HG03439 (cell line): ENCODE measurements around the gene RNF182.
"Not testable (repeated sequence)": the region's sequence is repeated elsewhere in the genome, so short reads cannot be mapped to it uniquely, and the experiment has no call there.

Experiments used
- ATAC-seq: cut with Tn5 transposase; IDR thresholded peaks from one replicate; pipeline ENCODE4 v1.9.1; 2021; ENCODE audit warnings: mild to moderate bottlenecking, moderate library complexity; ENCODE audit not compliant: unreplicated experiment

The RNF182 gene, protein sequence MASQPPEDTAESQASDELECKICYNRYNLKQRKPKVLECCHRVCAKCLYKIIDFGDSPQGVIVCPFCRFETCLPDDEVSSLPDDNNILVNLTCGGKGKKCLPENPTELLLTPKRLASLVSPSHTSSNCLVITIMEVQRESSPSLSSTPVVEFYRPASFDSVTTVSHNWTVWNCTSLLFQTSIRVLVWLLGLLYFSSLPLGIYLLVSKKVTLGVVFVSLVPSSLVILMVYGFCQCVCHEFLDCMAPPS

DNA sequence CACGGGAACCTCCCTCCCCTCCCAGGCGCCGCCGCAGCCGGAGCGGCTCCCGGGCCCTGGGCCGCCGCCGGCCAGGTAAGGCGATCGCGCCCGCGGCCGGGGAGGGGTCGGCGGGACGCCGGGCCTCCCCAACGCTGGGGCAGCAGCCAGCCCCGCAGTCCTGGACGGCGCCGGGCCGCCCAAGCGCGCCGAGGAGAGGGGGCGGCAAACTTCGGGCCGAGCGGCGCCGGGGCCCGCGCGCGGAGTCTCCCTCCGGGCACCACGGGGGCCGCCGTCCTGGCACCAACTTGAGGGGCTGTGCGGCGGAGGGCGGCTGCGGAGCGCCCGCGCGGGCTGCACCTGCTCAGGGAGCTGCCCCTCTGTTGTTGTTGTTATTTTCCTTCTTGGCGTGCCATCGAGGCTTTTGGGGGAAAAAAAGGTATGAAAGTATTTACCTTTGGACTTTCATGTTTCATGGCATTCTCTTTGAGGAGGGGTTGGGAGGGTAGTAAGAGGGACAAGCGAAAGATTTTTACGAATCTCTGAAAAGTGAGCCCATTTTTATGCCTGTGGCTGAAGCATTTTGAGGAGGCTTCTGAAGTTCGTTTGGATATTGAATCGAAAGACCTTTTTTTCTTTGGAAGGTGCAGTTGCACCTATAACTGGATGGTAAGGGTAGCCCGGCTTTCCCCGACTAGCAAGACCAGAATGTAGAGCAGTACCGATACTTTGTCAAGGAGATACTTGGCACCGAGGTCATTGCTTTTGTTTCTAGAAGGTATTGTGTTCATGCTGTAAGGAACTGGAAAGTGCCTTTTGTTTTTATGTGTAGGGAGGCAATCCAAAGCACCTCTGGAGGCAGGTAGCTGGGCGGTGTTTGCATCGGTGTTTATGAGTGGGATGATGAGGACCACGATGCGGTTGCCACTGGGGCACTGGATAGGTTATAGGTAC lies at the start of gene RNF182:
TSS of gene RNF182 (plus strand) at position 4 of the 933 bp plus-strand sequence. CDS start 52,168 bp downstream, outside the sequence.
- no peak for ATAC-seq

DNA sequence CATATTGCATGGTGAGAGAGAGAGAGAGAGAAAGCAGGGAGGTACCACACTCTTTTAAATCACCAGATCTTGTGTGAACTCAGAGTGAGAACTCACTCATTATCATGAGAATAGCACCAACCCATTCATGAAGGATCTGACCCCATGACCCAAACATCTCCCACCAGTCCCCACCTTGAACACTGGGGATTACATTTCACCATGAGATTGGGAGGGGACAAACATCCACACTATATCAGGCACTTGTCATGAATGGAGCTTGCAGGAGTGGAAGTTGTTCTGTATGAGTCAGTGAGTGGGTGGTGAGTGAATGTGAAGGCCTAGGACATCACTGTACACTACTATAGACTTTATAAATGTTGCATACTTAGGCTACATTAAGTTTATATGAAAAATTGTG lies 47.7 kb upstream of the RNF182 start:
- ATAC-seq: no peak

DNA sequence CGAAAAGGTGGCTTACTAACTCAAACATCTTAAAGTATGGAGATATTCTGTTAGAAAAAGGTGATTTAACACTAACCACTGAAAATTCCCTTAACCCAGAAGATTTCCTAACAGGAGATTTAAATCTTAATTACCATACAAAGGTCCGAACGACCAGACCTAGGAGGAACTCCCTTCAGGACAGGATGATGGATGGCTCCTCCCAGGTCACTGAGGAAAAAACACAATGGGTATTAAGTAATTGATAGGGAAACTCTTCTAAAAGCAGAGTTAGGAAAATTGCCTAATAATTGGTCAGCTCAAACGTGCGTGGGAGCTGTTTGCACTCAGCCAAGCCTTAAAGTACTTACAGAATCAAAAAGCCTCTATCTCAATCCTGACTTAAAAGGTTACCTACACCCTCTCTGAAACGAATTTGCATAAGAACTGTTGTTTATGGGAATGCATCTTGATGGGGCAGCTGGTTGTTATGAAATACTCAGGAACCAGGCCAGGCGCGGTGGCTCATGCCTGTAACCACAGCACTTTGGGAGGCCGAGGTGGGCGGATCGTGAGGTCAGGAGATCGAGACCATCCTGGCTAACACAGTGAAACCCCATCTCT lies 44.6 kb upstream of the RNF182 start:
- ATAC-seq: not testable (repeated sequence)

DNA sequence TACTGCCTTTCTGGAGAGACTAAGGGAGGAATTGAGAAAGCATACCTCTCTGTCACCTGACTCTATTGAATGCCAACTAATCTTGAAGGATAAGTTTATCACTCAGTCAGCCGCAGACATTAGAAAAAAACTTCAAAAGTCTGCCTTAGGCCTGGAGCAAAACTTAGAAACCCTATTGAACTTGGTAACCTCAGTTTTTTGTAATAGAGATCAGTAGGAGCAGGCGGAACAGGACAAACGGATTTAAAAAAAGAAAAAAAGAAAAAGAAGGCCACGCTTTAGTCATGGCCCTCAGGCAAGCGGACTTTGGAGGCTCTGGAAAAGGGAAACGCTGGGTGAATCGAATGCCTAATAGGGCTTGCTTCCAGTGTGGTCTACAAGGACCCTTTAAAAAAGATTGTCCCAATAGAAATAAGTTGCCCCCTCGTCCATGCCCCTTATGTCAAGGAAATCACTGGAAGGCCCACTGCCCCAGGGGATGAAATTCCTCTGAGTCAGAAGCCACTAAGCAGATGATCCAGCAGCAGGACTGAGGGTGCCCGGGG lies 43.1 kb upstream of the RNF182 start:
- no peak for ATAC-seq

DNA sequence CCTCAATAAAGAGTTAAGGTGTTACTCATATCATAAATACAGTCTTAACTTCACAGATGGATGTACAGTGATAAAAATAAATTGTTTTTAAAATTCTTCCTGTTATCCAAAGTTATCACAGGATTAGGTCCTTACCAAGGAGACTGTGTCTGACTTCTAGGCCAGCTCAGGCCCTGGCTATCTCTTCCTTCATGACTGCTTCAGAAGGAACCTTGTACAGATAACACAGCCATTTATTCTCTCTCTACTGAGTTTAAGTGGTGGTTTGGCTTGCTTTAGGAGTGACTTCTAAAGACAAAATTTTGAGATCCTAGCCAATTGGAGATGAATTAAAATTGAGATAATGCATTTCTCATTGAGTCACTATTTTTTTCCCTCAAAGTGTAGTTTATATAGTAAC lies 40.8 kb upstream of the RNF182 start:
- no peak for ATAC-seq

DNA sequence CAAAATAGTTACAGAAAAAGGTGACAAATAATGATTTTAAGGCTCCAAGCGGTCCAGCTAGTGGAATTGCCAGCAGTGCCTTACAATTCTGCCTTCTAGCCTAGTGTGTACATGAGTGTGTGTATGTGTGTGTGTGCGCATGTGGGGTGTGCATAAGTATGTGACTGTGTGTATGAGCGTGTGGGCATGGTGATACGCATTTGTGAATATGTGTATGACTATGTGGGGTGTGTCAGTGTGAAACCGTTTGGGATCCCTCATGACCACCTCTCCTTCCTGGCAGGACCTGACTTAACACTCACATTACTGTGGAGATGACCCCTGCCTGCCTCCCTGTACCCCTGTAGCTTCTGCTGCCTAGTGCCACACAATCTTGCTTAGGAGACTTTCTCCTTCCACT lies 40.4 kb upstream of the RNF182 start:
- ATAC-seq: no peak

DNA sequence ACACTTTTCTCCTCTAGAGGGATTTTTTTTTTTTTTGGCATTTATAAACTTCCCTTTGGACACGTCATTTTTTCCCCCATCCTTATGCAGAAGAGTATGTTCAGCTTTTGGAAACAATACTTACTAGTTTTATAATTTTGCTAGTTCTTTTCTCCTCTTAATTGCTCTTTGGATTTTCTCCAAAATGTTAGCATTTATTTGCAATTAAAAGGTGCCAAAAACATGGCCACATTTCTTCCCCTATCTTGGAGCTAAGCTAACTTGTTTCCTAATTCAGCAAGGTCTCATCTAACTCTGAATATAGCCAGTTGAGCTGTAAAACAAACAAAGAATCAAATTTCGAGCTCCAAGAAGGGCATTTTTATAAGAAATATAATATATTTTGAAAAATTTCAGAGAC lies 39.2 kb upstream of the RNF182 start:
- ATAC-seq: no peak

DNA sequence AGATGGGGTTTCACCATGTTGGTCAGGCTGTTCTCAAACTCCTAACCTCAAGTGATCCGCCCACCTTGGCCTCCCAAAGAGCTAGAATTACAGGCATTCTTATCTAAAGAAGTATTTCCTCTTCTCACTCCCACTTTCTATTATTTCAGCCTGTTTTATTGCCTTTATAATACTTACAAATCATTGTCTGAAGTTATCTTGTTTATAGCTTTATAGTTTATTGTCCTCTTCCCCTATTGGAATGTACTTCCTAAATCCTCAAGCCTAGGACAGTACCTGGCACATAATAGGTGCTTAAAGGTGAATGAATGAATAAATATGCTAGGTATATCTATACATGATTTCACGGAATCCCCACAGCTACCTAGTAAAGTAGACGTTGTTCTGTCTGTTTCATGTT lies 37.8 kb upstream of the RNF182 start:
- no peak for ATAC-seq

DNA sequence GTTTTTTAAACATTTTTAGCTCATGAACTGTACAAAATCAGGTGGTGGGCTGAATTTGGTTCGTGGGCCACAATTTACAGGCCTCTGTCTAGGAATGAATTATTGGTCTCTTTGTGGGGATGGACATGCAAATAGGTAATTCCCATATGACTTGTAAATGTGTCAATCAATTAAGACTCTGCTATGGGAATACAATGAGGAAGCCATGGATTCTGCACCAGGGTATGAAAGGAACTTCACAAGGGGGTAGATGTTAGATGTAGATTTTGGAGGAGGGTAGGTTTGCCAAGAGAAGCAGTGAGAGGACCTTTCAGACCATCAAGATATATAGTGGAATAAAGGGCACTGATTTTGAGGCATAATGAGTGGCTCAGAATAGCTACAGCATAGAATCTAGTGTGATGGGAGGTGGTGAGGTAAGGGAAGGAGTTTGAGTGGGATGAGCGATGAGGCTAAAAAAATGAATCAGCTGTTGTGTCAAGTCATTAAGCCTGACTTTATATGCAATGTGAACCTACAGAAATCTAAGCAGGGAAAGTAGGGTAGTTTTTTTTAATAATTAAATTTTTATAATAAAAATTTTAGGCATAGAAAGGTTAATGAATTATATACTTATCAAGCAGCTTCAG lies 32.6 kb upstream of the RNF182 start:
- no peak for ATAC-seq

DNA sequence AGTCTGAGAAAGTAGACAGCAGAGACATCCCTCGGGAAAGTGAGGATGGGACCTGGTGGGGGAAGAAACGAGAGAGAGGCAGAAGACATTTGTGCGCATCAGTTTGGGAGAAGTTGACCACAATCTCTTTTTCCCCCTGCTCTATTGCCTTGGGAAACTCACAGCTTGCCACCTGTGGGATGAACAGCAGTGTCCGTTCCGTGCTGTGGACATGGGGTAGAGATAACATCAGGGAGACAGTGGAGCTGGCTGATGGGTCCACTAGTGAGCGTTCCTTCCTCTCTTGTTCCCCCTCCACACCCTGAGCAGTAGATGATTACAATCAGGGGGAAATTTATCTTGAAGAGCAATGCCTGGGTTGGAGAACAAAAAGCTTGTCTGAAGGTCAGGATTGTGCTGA lies 21.8 kb upstream of the RNF182 start:
- ATAC-seq: no peak

DNA sequence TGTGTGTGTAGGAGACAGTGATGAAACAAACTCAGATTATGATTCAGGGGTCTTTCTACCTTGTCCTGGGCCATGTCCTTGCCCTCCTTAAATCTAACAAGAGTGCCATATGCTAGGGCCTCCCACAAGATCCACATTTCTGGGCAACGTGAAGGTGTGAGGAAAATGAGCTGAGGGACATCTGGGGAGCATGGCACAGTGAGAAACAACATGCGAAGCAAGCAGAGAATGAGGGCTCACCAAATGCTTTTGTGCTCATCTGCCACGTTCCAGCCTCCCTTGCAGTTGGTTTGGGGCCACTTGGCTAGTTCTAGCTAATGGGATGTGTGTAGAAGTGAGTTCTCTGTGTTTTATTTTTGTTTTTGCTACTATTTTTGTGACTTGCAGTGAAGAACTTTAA lies 21.4 kb upstream of the RNF182 start:
- no peak for ATAC-seq

DNA sequence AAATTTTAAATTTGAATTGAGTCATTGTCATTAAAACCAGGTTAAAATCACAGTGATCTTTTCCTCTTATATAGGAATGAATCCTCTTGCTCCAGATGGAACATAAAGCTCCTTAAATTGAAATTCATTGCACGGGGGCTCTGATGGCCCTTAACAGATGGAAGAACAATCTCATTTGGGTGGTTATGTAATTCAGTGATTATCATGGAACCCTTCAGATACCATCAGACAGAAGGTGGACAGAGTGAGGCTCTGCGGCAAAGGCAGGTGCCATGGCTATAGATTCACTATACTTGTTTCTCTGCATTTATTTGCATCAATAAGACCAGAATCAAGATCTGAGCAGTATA lies 17.8 kb upstream of the RNF182 start:
- ATAC-seq: no peak

DNA sequence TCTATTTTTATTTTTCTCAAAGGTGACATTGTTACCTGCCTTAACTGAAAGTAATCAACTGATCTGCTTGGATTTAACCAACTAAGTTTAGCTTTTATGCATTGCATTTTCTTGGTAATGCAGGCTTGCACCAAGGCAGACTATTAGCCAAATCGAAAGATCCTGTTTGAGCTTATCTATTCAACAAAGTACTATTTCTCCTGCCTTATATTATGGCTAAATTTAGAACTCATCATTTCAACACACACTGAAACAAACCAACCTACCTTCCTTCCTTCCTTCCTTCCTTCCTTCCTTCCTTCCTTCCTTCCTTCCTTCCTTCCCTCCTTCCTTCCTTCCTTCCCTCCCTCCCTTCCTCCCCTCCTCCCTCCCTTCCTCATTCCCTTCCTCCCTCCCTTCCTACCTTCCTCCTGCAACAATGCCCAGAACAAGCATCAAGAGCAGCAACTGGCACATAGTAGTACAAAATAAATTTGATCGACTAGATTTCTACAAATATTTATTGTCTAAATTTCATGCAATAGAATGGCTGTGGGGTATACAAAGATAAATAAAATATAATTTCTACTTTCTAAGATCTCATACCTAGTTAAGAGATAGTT lies 17.0 kb upstream of the RNF182 start:
- no peak for ATAC-seq

DNA sequence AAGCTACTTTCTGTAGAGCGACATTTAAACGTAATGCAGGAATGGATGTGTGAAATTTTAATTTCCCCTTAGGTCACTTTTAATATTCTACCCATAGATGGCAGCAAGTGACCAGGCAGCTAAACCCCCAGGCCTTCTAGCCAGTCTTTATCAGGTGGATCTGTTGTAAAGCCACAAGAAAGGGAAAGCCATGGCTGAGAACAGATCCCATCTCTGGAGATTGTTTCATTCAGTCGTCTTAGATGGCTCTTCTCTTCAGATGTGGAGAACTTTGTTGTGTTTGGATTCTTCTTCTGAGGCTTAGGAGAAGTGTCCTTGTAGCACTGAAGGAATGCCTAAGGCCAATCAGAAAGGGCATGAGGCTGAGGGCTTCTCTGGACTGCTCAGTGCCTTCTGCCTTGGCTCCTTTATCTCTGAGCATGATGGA lies 15.8 kb upstream of the RNF182 start:
- no peak for ATAC-seq

DNA sequence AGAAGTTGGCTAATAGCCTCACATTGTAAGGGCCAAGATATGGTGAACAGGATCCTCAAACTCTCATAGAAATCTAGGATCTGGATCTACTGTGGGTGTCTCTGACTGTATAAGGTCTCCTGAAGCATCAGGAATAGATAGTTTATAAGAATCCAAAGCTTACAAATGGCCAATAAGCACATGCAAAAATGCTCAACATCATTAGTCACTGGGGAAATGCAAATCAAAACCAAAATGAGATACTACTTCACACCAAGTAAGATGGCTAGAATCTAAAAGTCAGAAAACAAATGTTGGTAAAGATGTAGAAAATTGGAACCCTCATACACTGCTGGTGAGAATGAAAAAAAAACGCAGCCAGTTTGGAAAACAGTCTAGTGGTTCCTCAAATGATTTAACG lies 14.3 kb upstream of the RNF182 start:
- ATAC-seq: no peak

DNA sequence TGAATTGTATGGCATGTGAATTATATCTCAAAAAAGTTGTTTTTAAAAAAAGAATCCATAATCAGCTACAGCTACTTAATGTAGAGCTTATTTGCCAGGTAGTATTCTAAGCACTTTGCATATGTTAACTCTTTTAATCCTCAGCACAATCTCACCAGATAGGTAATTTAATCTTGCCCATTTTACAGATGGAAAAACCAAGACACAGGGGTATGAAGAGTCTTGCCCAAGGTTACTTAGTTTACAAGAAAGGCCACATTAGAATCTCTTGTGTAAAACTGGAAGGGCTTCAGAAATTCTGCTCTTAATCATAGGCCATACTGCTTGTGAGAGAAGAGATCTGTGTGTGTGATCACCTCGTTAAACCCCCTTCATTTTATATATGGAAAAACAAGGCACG lies 13.4 kb upstream of the RNF182 start:
- no peak for ATAC-seq

DNA sequence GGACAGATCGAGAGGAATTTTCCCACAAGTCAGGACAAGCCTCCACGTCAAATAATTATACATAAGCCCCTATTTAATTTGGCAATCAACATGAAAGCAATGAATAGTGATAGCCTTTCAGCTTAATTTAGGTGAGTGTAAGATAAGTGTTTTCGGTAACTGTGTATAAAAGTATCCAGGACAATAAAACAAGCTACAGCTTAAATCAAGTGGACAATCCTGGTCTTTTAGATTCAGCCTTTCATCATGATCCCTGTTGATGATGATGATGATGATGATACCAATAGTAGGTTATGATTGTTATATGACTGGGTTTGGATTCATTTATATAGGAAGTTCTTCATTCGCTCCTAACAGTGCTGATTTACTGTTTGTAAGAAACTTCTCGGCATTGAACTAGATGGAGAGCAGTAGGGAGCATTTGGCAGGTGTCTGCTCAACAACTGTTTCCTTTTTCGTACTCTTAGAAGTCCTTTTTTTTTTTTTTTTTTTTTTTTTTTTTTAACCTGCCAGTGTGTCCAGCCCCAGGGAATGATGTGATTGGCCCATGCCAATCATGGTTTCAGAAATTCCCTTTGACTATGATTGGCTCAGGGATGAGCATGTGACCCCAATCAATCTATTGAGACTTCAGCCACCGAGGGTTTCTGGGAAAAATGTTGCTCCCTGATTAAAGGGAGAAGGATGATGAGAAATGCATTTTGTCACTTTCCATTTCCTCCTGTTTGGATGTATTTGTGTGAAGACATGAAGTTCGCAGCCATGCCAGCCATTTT lies 11.3 kb upstream of the RNF182 start:
- no peak for ATAC-seq

DNA sequence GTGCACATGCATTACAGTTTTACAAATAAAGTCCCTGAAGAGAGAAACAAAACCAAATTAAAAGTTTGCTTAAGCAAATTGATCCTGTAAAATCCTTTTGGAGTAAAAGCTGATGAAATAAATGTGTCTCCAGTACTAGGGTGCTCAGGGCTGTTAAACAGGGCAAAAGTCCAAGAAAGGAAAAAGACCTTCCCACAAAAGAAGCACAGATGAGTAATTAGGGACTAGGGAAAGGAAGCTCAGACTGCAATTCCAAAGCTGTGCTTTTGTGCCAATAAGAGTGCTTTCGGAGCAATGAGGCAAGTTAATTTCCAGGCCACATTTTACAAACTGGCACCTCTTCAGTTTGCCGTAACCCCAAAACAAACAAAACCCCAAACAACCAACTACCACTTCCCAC lies 10.4 kb upstream of the RNF182 start:
- ATAC-seq: no peak

DNA sequence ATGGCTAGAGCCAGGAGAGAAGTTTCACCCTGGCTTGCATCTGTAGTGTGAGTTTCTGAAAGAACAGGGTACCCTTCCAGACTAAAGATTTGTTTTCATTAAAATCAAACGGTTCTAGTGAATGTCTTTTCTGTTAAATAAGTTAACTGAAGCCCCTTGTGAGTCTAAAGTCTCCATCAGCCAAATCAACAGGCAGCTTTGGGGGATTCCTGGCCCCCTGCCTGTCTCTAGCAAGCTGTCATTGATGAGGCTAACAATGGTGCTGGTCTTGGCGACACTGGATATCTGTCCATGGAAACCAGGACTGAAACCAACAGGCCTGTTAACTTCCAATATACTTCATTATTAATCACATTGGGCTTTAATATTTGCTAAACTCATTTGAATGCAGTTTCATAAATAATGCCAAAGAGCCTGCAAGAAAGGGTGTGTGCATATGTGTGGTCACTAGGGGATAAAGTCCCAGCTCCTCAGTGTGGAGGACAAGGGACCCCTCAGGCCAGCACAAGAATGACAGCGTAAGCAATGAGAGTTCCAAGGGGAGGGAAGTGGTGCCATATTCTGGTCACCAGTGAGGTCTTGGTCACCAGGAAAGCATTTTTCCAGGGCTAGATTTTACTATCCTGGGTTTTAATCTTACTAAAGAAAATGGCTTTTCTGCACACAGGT lies 9.1 kb upstream of the RNF182 start:
- ATAC-seq: no peak
